Epithelial cell of esophagus (primary cell): ENCODE data around the gene PRRG4.

ENCODE experiments used
- DNase-seq: peaks from one replicate; pipeline ENCODE4 v3.0.0; 2010; ENCODE audit warnings: low read depth
- H3K4me3 ChIP-seq: 2 replicates; pipeline ENCODE4 v1.5.1; 2011; ENCODE audit warnings: mild to moderate bottlenecking, low read length, control low read depth
- TF ChIP-seq, protein P1 (sequence below): IDR thresholded peaks from 2 replicates; pipeline ENCODE4 v1.5.1; 2011; ENCODE audit warnings: low read depth, mild to moderate bottlenecking, low read length, control low read depth, inconsistent platforms; ENCODE audit not compliant: insufficient read depth; ENCODE audit errors: missing control alignments

PRRG4 gene

DNA sequence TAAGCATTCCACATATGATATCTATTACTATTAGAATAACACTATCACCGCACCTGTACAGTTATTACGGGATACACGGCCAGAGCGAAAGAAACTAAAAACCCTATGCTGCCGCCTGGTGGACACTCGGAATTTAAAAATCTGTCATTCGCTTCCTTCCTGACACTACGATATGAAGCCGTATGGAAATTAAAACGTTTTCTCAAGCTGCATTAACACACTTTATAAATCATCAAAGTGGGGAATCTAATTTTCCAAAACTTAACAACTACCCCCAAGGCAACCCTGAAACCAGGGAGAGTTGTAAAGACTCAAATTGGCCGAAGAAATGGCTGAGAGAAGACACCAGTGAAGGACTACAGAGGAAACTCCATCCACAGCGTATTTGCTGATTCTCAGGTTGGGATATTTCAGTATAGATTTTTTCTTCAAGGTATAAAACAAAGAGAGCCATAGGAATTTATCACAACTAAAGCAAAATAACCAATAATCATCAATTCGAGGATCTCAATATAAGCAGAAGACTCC lies 36.7 kb upstream of the PRRG4 start:
- TF ChIP-seq, protein P1, sequence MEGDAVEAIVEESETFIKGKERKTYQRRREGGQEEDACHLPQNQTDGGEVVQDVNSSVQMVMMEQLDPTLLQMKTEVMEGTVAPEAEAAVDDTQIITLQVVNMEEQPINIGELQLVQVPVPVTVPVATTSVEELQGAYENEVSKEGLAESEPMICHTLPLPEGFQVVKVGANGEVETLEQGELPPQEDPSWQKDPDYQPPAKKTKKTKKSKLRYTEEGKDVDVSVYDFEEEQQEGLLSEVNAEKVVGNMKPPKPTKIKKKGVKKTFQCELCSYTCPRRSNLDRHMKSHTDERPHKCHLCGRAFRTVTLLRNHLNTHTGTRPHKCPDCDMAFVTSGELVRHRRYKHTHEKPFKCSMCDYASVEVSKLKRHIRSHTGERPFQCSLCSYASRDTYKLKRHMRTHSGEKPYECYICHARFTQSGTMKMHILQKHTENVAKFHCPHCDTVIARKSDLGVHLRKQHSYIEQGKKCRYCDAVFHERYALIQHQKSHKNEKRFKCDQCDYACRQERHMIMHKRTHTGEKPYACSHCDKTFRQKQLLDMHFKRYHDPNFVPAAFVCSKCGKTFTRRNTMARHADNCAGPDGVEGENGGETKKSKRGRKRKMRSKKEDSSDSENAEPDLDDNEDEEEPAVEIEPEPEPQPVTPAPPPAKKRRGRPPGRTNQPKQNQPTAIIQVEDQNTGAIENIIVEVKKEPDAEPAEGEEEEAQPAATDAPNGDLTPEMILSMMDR = peak; percentile 73
- H3K4me3 ChIP-seq = peak overlapping the region; percentile 11
- peak; percentile 57 for DNase-seq

DNA sequence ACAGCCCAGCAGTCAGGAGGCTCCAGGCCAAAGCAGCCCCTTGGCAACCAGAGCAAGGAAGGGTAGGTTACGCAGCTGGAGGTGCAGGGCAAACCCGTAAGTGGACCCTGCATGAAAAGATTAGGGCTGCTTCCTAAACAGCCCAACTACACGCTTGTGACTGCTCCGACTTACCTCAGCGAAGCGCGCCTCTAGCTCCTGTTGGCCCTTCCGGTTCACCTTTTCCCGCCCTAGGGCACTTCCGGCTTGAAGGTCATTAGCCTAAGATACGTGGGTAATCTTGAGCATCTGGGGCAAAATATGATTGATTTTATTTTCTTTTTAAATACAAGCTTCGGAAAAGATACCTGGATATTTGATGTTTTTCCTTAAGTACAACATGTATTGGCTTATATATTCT lies 35.3 kb upstream of the PRRG4 start, which contains the start of gene CCDC73:
Gene CCDC73 (minus strand): TSS at position 224 of the 400 bp plus-strand sequence. CDS start 34,419 bp downstream, outside the sequence.
- no peak for DNase-seq
- TF ChIP-seq, protein P1 = no peak
- no peak within 1 kb of the TSS for H3K4me3 ChIP-seq

DNA sequence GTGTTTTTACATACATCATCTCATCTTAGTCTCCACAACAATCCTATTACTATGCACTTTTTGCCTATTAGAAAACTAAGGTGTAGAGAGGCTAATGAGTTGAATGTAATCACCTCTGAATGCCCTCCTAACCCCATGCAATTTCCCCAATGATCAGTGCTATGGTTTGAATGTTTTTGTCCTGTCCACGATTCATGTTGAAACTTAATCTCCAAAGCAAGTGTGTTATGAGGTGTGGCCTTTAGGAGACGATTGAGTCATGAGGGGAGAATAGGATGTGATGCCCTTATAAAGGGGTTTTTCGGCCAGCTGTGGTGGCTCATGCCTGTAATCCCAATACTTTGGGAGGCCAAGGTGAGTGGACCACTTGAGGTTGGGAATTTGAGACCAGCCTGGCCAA lies 33.3 kb upstream of the PRRG4 start:
- TF ChIP-seq, protein P1 = no peak
- no peak overlapping the region for H3K4me3 ChIP-seq
- peak; percentile 14 for DNase-seq

DNA sequence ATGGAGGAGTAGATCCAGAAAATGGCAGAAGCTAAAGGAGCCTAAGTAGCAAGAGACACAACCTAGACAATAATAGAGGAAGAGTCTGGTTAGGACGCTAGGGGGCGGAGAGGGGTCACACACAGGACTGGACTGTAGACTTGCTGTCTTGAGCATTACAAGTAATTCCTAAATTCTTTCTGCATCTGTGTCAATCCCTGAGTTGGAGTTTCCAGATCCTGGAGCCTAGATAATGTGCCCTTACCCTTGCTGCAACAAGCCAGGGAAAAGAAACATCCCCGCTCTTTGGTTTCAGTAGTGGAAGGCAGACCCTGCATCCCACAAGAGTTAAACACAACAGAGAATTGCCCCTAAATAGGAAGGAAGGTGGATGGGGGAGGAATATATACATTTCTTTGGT lies 20.4 kb upstream of the PRRG4 start:
- TF ChIP-seq, protein P1 = peak; percentile 96
- no peak overlapping the region for H3K4me3 ChIP-seq
- DNase-seq = peak; percentile 86

DNA sequence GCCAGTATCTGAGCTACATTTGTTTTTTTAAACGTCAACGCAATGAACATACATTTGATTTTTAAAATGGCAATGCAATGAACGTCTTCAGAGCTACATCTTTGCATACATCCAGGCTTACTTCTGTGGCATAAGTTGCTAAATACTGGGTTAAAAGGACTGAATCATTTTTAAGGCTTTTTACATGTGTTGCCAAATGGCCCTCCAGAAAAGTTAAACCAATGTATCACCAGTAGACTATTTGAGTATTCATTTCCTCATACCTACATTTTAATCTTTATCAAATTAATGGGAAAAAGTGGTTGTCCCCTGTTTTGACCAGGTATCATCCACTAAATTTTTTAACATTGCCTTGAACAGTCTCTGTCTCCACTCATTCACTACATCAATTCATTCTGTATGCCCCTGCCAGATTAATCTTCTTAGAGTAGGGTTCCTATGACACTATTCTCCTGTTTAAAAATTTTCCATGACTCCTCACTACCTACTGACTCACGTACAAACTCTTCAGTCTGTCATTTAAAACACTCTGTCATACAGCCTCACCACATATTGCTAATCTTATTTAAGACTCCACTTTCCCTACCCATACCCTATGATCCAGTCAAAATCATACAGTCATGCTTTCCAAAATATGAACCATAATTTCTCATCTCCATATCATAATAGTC lies 12.4 kb upstream of the PRRG4 start:
- peak; percentile 76 for DNase-seq
- TF ChIP-seq, protein P1 = no peak
- H3K4me3 ChIP-seq = no peak overlapping the region

DNA sequence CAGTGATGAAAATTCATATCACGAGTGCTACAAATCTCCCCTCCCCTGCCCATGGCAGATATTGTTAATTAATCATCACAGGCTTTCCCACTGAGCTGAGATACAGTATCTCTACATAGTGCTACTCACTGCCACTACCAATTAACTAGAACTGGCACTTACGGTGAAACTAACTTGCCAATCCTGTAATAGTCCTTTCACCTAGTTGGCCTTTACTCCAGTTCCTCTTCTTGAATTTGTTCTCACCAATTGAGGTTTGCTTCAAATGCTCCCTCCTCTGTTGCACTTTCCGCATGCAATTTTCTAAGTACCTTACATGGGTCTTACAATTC lies 11.9 kb upstream of the PRRG4 start:
- H3K4me3 ChIP-seq = no peak overlapping the region
- TF ChIP-seq, protein P1 = no peak
- no peak for DNase-seq

DNA sequence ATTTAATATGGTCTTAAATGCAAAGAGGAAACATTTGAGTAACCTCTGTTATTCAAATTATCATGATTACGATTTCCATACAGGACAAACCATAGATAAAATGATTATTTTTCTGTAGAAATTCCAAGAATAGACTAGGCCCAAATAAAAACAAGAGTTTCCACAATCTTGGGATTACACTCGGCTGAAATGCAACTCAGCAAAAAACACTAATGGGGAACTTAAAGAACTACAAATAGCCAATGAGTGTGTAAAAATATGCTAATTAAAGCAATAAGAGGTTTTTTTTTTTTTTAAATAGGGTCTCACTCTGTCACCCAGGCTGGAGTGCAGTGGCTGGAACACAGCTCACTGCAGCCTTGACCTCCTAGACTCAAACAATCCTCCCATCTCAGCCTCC lies 10.5 kb upstream of the PRRG4 start:
- TF ChIP-seq, protein P1 = no peak
- no peak for DNase-seq
- H3K4me3 ChIP-seq = no peak overlapping the region
